CD4-positive, alpha-beta memory T cell (primary cell): Measurements from ENCODE around the gene ELMO2. TPM values are rescaled to one million over a fixed set of nuclear protein-coding genes. Genes with fewer than 3 reads are reported as not detected.
A peak's percentile ranks its signal among the peaks of the same experiment; 100 is the strongest.

ENCODE experiments used
- CTCF ChIA-PET: fragments of 350-600 bp; sonication (Branson Sonifier 250); formaldehyde crosslinking; loops from one replicate; lab custom pipeline; 2021; ENCODE audit warnings: inconsistent platforms; ENCODE audit not compliant: partially characterized antibody; lab: Charles Lee
- POLR2A ChIA-PET: fragments of 350-600 bp; sonication (Branson Sonifier 250); formaldehyde crosslinking; loops from one replicate; lab custom pipeline; 2021; ENCODE audit not compliant: partially characterized antibody; lab: Charles Lee
- DNase-seq, 5 donors: peaks; one replicate each; pipeline versions ENCODE4 v3.0.0 to v3.0.0-alpha.2; 2020 to 2022; ENCODE audit warnings: mixed read lengths in 1 of 5
- H3K27ac ChIP-seq: one replicate; pipeline ENCODE4 v1.7.0; 2013; ENCODE audit warnings: low read depth, low read length
- H3K27me3 ChIP-seq: 2 replicates; pipeline ENCODE4 v1.7.0; 2013; ENCODE audit warnings: mild to moderate bottlenecking, low read length, moderate library complexity; ENCODE audit not compliant: insufficient read depth
- H3K36me3 ChIP-seq: 2 replicates; pipeline ENCODE4 v1.7.0; 2013; ENCODE audit warnings: mild to moderate bottlenecking, low read length, moderate library complexity; ENCODE audit not compliant: insufficient read depth
- H3K4me1 ChIP-seq: 2 replicates; pipeline ENCODE4 v1.7.0; 2013; ENCODE audit warnings: mild to moderate bottlenecking, low read length, moderate library complexity; ENCODE audit not compliant: insufficient read depth
- H3K4me3 ChIP-seq, 2 donors: one replicate each; pipeline ENCODE4 v1.7.0; 2013; ENCODE audit warnings: low read length in 2 of 2, mild to moderate bottlenecking in 1 of 2
- H3K9me3 ChIP-seq, 2 donors: one replicate each; pipeline ENCODE4 v1.7.0; 2013; ENCODE audit warnings: low read length in 2 of 2, control low read depth in 1 of 2; ENCODE audit not compliant: control insufficient read depth in 1 of 2
- H3K27ac Mint-ChIP-seq, 7 donors: one replicate each; pipeline ENCODE4 v1.8.0; 2020 to 2021; ENCODE audit warnings: mixed read lengths in 7 of 7, mild to moderate bottlenecking in 6 of 7, inconsistent platforms in 3 of 7, moderate library complexity in 3 of 7
- H3K27me3 Mint-ChIP-seq, 2 donors: one replicate each; pipeline ENCODE4 v1.8.0; 2020 to 2021; ENCODE audit warnings: mixed read lengths in 2 of 2
- H3K36me3 Mint-ChIP-seq, 2 donors: one replicate each; pipeline ENCODE4 v1.8.0; 2020 to 2021; ENCODE audit warnings: mixed read lengths in 2 of 2, inconsistent platforms in 1 of 2, mild to moderate bottlenecking in 1 of 2
- H3K4me1 Mint-ChIP-seq, 4 donors: one replicate each; pipeline ENCODE4 v1.8.0; 2020 to 2021; ENCODE audit warnings: mixed read lengths in 4 of 4, mild to moderate bottlenecking in 1 of 4
- H3K4me3 Mint-ChIP-seq, 8 donors: one replicate each; pipeline ENCODE4 v1.8.0; 2020 to 2021; ENCODE audit warnings: mixed read lengths in 8 of 8, mild to moderate bottlenecking in 7 of 8, moderate library complexity in 6 of 8, inconsistent platforms in 3 of 8
- H3K9me3 Mint-ChIP-seq, 8 donors: one replicate each; pipeline ENCODE4 v1.8.0; 2020 to 2021; ENCODE audit warnings: mixed read lengths in 8 of 8, mild to moderate bottlenecking in 5 of 8, inconsistent platforms in 3 of 8, moderate library complexity in 1 of 8
- intact Hi-C: fragments of 100-400 bp; cut with micrococcal nuclease; formaldehyde crosslinking; loops from one replicate; pipeline ENCODE4 v1.15.1; 2023
- polyA plus RNA-seq, 2 donors: library from polyadenylated mRNA; unstranded; fragments of 300-500 nt; fragmentation: Illumina TruSeq; gene quantifications; one replicate each; pipeline ENCODE4 v1.2.3, GENCODE V29; 2021
- total RNA-seq, 2 experiments: library from RNA; stranded (reverse); gene quantifications; one replicate each; pipeline ENCODE4 v1.2.3, GENCODE V29; 2021

Gene ELMO2
- total and polyA plus RNA-seq, 4 experiments from 2014 or later = 52.5 to 98.9 (median 67.9) TPM

DNA sequence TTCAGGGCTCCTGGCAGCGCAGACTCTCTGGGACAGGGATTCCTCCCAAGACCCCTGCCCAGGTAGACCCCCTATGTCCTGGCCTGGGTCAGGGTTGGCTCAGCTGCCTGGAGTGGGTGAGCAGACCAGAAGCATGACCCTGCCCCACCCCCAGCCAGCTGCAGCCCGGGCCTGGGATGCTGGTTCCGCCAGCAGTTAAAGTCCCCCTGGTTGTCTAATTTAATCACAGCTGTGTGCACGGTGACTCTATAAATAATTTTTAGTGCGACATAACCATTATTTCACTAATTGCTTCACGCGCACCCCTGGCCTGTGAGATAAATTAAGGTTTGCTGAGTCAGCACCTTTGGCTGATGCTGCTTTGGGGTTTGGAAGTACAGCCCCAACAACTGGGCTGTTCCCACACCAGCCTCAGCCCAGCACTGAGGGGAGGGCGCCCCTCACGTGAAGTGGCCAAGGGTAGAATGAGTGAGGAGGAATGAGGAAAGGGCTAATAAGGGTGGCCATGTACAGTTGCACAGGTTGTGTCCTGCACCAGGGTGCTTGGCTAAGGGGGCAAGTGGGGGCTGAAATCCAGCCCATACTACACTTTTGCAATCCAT is 72.0 kb downstream of the ELMO2 start:
- peak overlapping the region in 1 of 7 donors; percentile 15 for H3K27ac Mint-ChIP-seq
- H3K36me3 ChIP-seq = no peaks in the 10 kb centered on the region
- no peaks in the 10 kb centered on the region for H3K36me3 Mint-ChIP-seq
- H3K4me1 ChIP-seq = no peaks in the 10 kb centered on the region
- ChIA-PET POLR2A (no interaction called here), CTCF (no interaction called here)
- peak overlapping the region in 1 of 8 donors; percentile 20 for H3K4me3 Mint-ChIP-seq
- H3K4me3 ChIP-seq = no peak overlapping the region
- H3K27me3 ChIP-seq = peaks cover 18% of the 10 kb centered on the region
- no peaks in the 10 kb centered on the region for H3K9me3 ChIP-seq
- H3K27ac ChIP-seq = no peak overlapping the region
- no peak for DNase-seq
- H3K27me3 Mint-ChIP-seq = peaks cover 31 to 42% of the 10 kb centered on the region in 2 donors
- H3K4me1 Mint-ChIP-seq = no peaks in the 10 kb centered on the region
- H3K9me3 Mint-ChIP-seq = no peaks in the 10 kb centered on the region
- intact Hi-C loops = no loop called here

DNA sequence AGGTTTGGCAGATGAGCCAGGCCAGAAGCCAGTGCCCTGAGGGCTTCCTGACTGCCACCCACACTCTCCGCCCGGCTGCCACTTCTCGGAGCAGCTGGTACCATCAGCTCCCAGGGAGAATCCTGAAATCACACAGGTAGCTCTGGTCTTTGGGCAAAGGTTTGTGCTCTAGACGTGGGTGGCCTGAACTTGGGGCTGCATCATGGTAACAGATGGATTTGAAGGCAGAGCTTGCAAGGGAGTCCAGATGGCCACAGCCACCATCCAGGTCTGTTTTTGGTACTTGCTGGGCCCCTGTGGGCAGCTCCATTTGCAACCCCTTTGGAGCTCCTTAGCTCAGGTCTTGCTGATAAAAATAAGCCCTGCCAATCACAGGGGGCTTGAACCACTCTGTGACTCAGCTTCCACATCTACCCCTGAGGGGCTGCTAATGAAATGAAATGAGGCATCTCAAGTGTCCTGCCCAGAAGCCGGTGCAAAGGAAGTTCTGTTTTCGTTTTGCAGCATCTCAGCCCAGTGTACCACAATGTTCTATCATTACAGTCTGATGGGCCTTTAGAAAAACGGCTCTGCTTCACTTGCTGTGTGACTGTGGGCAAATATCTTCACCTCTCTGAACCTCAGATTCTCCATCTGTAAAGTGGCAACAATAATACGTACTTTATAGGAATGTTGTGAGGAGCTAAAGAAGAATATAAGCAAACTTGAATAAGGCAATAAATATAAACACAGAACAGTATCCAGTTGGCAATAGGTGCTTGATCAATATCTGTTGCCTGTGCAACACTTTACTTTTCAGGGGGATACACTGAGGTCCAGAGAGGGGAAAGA is 73.0 kb downstream of the ELMO2 start:
- no peaks in the 10 kb centered on the region for H3K4me1 Mint-ChIP-seq
- no peak overlapping the region for H3K4me3 Mint-ChIP-seq
- POLR2A ChIA-PET = interaction anchor here (0.6 kb wide), 1 partner anchor 19 kb away, joined by 3 read pairs; no protein-coding TSS in a partner anchor
- no peaks in the 10 kb centered on the region for H3K9me3 Mint-ChIP-seq
- intact Hi-C loops = no loop called here
- H3K27me3 ChIP-seq = peaks cover 14% of the 10 kb centered on the region
- H3K9me3 ChIP-seq = no peaks in the 10 kb centered on the region
- H3K4me3 ChIP-seq = no peak overlapping the region
- DNase-seq = no peak
- no peaks in the 10 kb centered on the region for H3K4me1 ChIP-seq
- peaks cover 24 to 35% of the 10 kb centered on the region in 2 donors for H3K27me3 Mint-ChIP-seq
- CTCF ChIA-PET = interaction anchor here (0.8 kb wide), 1 partner anchor 15 kb away, joined by 3 read pairs; no protein-coding TSS in a partner anchor
- no peak overlapping the region for H3K27ac ChIP-seq
- no peak overlapping the region for H3K27ac Mint-ChIP-seq
- H3K36me3 ChIP-seq = no peaks in the 10 kb centered on the region
- H3K36me3 Mint-ChIP-seq = no peaks in the 10 kb centered on the region

DNA sequence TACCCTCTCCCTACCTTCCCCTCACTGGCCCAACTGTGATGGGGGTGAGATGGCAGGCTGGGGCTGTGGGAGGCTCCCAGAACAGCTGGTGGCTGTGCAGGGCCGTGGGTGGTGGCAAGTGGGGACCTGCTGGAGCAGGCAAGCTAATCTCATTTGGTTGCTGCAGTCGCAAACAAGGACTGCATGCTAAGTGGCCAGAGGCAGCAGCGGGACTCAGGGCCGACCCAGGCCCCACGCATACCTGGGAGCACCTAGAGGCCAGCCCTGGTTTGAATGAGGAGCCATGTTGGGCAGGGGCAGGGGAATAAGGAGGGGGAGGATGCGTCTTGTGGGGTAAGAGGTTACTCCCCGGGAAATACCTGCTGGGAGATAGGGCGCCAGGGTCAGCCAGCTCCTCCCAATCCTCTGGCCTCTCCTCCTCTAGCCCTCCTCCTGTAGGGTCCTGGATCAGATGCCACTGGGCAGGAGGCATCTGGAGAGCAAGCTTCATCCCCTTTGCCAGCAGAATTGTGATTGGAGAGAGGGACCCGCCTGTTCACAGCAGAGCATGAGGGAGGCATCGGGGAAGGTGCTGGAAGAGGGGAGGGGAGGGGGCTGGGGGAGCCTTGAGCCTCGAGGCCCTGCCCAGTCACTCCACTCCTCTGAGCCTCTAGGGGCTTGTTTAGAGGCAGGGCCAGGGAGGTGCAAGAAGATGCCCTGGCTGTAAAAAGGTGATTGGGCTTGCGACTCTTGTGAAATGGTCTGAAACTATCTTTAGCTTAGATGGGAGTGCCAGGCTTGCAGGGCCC is 73.8 kb downstream of the ELMO2 start:
- H3K27ac ChIP-seq = no peak overlapping the region
- CTCF ChIA-PET = interaction anchor here (0.8 kb wide), 1 partner anchor 16 kb away, joined by 3 read pairs; no protein-coding TSS in a partner anchor
- peaks cover 14% of the 10 kb centered on the region for H3K27me3 ChIP-seq
- intact Hi-C loops = no loop called here
- no peak for DNase-seq
- H3K4me3 ChIP-seq = no peak overlapping the region
- H3K4me1 ChIP-seq = no peaks in the 10 kb centered on the region
- H3K4me1 Mint-ChIP-seq = no peaks in the 10 kb centered on the region
- H3K36me3 Mint-ChIP-seq = no peaks in the 10 kb centered on the region
- POLR2A ChIA-PET = no interaction called here
- H3K9me3 Mint-ChIP-seq = no peaks in the 10 kb centered on the region
- H3K27me3 Mint-ChIP-seq = peaks cover 23 to 35% of the 10 kb centered on the region in 2 donors
- no peak overlapping the region for H3K4me3 Mint-ChIP-seq
- no peaks in the 10 kb centered on the region for H3K9me3 ChIP-seq
- H3K36me3 ChIP-seq = no peaks in the 10 kb centered on the region
- no peak overlapping the region for H3K27ac Mint-ChIP-seq

DNA sequence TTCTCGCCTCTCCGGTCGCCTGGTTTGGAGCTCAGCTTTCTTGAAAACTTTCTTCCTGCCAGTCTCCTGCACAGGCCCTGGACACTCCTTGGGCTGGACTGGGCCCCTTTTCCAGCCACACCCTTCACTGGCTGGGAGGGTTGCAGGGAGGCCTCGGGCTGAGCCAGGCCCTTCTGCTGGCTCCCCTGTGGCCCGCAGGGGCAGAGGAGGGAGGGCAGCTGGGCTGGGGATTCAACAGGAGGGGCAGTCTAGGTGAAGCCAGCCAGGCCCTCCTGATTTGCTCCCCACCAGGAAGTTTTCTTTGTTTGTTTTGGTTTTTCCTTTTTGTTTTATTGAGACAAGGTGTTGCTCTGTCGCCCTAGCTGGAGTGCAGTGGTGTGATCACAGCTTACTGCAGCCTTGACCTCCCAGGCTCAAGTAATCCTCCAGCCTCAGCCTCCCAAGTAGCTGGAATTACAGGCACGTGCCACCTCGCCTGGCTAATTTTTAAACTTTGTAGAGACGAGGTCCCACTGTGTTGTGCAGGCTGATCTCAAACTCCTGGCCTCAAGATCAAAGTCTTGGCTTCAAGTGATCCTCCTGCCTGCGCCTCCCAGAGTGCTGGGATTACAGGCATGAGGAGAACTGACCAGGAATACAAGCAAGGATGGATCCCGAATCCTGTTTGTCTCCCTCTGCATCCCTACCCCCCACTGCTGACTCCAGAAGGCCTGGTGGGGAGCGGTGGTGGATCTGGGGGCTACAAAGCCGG is 74.6 kb downstream of the ELMO2 start:
- H3K36me3 ChIP-seq = no peaks in the 10 kb centered on the region
- Mint-ChIP-seq H3K9me3 (no peaks in the 10 kb centered on the region), H3K36me3 (no peaks in the 10 kb centered on the region), H3K4me3 (no peak overlapping the region), H3K27ac (no peak overlapping the region), H3K27me3 (peaks cover 21 to 35% of the 10 kb centered on the region in 2 donors), H3K4me1 (no peaks in the 10 kb centered on the region)
- H3K27ac ChIP-seq = no peak overlapping the region
- H3K4me1 ChIP-seq = no peaks in the 10 kb centered on the region
- ChIA-PET CTCF (no interaction called here), POLR2A (no interaction called here)
- intact Hi-C loops = no loop called here
- H3K4me3 ChIP-seq = no peak overlapping the region
- H3K9me3 ChIP-seq = no peaks in the 10 kb centered on the region
- peaks cover 14% of the 10 kb centered on the region for H3K27me3 ChIP-seq
- no peak for DNase-seq

DNA sequence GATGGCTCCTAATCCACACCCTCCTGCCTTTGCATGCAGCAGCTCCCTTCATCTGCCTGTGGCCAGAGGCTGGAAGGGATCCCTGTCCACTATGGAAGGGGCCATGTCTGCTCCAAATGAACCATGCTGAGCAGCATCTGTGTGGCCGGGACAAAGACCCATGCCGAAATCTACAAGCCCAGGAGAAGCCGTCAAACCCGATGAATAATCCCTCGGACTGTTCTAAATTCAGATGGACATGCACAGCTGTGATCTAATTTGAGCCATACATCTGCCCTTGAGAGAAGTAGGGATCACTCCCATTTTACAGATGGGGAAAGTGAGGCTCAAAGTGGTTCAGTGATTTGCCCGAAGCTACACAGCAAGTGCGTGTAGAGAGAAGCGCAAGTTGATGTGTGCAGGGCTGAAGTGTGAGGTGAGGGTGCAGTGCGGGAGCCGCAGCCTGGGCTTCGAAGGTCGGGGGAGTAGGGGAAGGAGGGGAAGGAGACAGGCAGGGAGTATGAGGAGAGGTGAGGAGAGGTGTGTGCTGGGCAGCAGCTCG is 75.5 kb downstream of the ELMO2 start:
- ChIA-PET POLR2A (no interaction called here), CTCF (no interaction called here)
- H3K36me3 ChIP-seq = no peaks in the 10 kb centered on the region
- H3K36me3 Mint-ChIP-seq = no peaks in the 10 kb centered on the region
- H3K4me1 Mint-ChIP-seq = no peaks in the 10 kb centered on the region
- peaks cover 18 to 28% of the 10 kb centered on the region in 2 donors for H3K27me3 Mint-ChIP-seq
- H3K27ac Mint-ChIP-seq = no peak overlapping the region
- no peak overlapping the region for H3K27ac ChIP-seq
- peaks cover 14% of the 10 kb centered on the region for H3K27me3 ChIP-seq
- intact Hi-C loops = no loop called here
- no peaks in the 10 kb centered on the region for H3K4me1 ChIP-seq
- no peak overlapping the region for H3K4me3 Mint-ChIP-seq
- DNase-seq = no peak
- H3K9me3 ChIP-seq = no peaks in the 10 kb centered on the region
- H3K9me3 Mint-ChIP-seq = no peaks in the 10 kb centered on the region
- no peak overlapping the region for H3K4me3 ChIP-seq

DNA sequence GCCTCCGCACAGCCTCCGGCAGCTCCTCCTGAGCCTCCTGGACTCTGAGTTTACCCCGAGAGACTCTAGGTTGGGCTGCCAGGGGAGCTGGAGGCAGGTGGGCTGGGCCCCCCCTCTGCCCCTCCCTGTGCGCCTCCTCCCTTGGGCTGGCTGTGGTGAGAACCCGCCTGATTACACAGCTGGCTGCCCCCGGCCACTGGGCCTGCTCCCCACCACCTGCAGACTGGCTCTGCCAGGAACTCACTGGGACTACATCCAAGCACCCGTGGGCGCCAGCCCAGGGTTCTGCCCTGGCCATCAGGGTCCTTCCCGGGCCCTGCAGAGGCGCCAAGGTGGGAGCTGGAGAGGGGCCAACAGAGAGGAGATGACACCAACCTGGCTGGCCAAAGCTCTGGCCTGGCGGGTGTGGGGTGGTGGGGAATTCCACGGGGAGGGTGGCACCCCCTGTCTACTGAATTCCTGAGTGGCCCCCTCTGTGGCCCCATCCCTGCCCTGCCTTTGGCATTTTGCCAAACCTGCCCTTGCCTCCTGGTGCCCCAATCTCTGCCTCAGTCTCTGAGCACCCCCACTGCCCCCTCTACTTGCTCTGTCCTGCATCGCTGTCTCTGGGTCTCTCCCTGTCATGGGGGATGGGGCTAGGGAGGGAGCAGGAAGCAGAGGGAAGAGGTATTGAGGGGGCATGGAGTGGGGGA is 76.2 kb downstream of the ELMO2 start:
- H3K9me3 Mint-ChIP-seq = no peaks in the 10 kb centered on the region
- ChIA-PET POLR2A (no interaction called here), CTCF (no interaction called here)
- H3K36me3 ChIP-seq = no peaks in the 10 kb centered on the region
- intact Hi-C loops = no loop called here
- H3K36me3 Mint-ChIP-seq = no peaks in the 10 kb centered on the region
- H3K4me3 Mint-ChIP-seq = no peak overlapping the region
- no peak overlapping the region for H3K27ac ChIP-seq
- H3K27me3 ChIP-seq = peaks cover 10% of the 10 kb centered on the region
- no peak overlapping the region for H3K4me3 ChIP-seq
- no peak overlapping the region for H3K27ac Mint-ChIP-seq
- peaks cover 18 to 27% of the 10 kb centered on the region in 2 donors for H3K27me3 Mint-ChIP-seq
- no peaks in the 10 kb centered on the region for H3K9me3 ChIP-seq
- no peaks in the 10 kb centered on the region for H3K4me1 Mint-ChIP-seq
- H3K4me1 ChIP-seq = no peaks in the 10 kb centered on the region
- no peak for DNase-seq
